Tibial nerve (tissue), 4 donors: ENCODE data around the gene SDK2. TPM values are rescaled to one million over a fixed set of nuclear protein-coding genes. Genes with fewer than 3 reads are reported as not detected.

Source experiments
- DNase-seq, 2 donors: peaks; one replicate each; pipeline ENCODE4 v3.0.0-alpha.2; 2019; ENCODE audit warnings: low spot score in 2 of 2
- H3K27ac ChIP-seq, 4 donors: fragments of 200-600 bp; sonication (generic) in 3 of 4; one replicate each; pipeline ENCODE4 v1.5.1; 2017 to 2019; ENCODE audit warnings: mild to moderate bottlenecking in 1 of 4
- H3K27me3 ChIP-seq, 2 donors: fragments of 200-600 bp; sonication (generic) in 1 of 2; one replicate each; pipeline versions ENCODE4 v1.5.1 to v1.6.0; 2017 to 2019
- H3K36me3 ChIP-seq, 3 donors: fragments of 200-600 bp; sonication (generic); one replicate each; pipeline ENCODE4 v1.5.1; 2018 to 2019
- H3K4me1 ChIP-seq, 4 donors: fragments of 200-600 bp; sonication (generic) in 3 of 4; one replicate each; pipeline ENCODE4 v1.5.1; 2017 to 2019
- H3K4me3 ChIP-seq, 4 donors: fragments of 200-600 bp; sonication (generic) in 3 of 4; one replicate each; pipeline ENCODE4 v1.5.1; 2017 to 2019; ENCODE audit warnings: mild to moderate bottlenecking in 1 of 4, moderate library complexity in 1 of 4
- H3K9me3 ChIP-seq, 4 donors: fragments of 200-600 bp; sonication (generic) in 3 of 4; one replicate each; pipeline ENCODE4 v1.5.1; 2017 to 2019
- EP300 ChIP-seq, 2 donors: sonication (generic); formaldehyde crosslinking; IDR thresholded peaks; one replicate each; pipeline ENCODE4 v1.6.1; 2017; ENCODE audit warnings: antibody characterized with exemption in 2 of 2, mild to moderate bottlenecking in 1 of 2
- POLR2A ChIP-seq, 2 donors: fragments of 450-650 bp; IDR thresholded peaks; one replicate each; pipeline ENCODE4 v1.6.1; 2017; ENCODE audit warnings: antibody characterized with exemption in 2 of 2, mild to moderate bottlenecking in 2 of 2, moderate library complexity in 2 of 2
- WGBS, 2 donors: methylation state at CpG; one replicate each; pipeline ENCODE4 v1.1.5; 2018; 5-methylcytosine and 5-hydroxymethylcytosine counted together
- total RNA-seq, 4 donors: library from RNA; depleted of rRNA; stranded (reverse); fragments of >200 nt; gene quantifications; one replicate each; pipeline ENCODE4 v1.1.0, GENCODE V29; 2016
- TF ChIP-seq, protein P1 (sequence below), 5 experiments: fragments of 200-600 bp in 3 of 5; fragments of 450-650 bp in 2 of 5; sonication (generic) in 3 of 5; IDR thresholded peaks; one replicate each; pipeline ENCODE4 v1.5.1; 2016 to 2019; ENCODE audit warnings: antibody characterized with exemption in 5 of 5, mild to moderate bottlenecking in 3 of 5, moderate library complexity in 2 of 5

The SDK2 gene
- total RNA-seq, 4 donors from 2014 or later, result 3.1 to 6.3 (median 4.6) TPM

DNA sequence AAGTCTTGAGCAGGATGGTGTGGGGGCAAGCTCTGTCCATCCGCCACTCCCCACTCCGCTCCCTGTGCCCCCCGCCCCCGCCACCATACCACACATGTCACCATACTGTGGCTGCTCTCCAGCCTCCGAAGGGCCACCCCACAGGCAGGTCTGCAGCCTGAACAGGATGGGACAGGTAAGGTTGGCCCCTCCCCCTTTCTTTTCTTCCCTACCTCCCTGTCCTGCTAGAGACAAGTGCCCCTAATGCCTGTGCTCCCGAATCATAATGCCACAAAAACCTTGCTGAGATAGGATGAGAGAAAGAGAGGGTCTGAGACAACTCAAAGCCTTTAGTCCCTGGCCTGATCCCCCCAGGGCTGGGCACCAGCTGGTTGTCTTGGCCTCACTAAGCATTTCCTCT is 84.7 kb downstream of the SDK2 start:
- DNase-seq, result no peak
- no peaks in the 10 kb centered on the region for H3K9me3 ChIP-seq
- TF ChIP-seq POLR2A (IDR thresholded peaks at IDR 0.05) (no peak), EP300 (IDR thresholded peaks at IDR 0.05) (no peak)
- TF ChIP-seq, protein P1, sequence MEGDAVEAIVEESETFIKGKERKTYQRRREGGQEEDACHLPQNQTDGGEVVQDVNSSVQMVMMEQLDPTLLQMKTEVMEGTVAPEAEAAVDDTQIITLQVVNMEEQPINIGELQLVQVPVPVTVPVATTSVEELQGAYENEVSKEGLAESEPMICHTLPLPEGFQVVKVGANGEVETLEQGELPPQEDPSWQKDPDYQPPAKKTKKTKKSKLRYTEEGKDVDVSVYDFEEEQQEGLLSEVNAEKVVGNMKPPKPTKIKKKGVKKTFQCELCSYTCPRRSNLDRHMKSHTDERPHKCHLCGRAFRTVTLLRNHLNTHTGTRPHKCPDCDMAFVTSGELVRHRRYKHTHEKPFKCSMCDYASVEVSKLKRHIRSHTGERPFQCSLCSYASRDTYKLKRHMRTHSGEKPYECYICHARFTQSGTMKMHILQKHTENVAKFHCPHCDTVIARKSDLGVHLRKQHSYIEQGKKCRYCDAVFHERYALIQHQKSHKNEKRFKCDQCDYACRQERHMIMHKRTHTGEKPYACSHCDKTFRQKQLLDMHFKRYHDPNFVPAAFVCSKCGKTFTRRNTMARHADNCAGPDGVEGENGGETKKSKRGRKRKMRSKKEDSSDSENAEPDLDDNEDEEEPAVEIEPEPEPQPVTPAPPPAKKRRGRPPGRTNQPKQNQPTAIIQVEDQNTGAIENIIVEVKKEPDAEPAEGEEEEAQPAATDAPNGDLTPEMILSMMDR (IDR thresholded peaks at IDR 0.05), result no peak
- no peaks in the 10 kb centered on the region for H3K27me3 ChIP-seq
- H3K4me3 ChIP-seq, result no peak overlapping the region
- H3K27ac ChIP-seq, result no peak overlapping the region
- H3K36me3 ChIP-seq, result no peaks in the 10 kb centered on the region
- 85 to 90% methylated on average over 5 to 6 of the region's 6 CpGs for WGBS, 2 donors
- H3K4me1 ChIP-seq, result no peaks in the 10 kb centered on the region

DNA sequence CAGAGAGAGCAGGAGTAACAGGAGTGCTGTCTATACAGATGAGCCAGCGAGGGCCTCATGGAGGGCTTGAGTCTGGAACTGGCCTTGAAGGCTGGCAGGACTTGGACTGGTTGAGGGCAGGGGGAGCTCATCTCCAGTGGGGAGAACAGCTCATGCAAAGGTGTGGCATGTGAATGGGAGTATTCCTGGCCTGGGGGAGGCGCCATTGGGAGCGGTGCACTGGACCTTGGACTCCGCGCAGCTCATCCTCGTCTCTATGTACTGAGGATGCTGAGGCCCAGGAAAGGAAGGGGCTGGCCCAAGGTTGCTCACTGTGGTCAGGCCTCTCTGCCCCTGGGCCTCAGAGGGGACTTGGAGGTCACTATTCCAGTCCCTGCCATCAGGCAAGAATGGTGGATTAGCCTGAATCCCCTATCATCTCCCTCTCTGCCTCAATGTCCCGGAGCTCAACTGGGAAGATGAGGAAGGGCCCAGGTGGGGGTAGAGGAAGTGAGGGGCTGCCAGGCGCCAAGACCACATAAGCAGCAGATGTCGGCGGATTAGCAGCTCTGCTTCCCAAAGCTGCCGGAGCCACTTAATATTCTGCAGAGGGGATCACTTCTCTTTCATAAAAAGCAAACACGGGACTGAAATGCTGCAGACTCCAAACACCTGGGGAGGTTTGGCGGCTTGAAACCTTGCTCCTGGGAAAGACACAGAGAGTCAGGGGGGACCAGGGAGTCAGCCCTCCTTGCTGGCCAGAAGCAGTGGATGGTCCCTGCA is 88.9 kb downstream of the SDK2 start:
- no peak for TF ChIP-seq POLR2A (IDR thresholded peaks at IDR 0.05)
- TF ChIP-seq EP300 (IDR thresholded peaks at IDR 0.05), result no peak
- TF ChIP-seq, protein P1 (IDR thresholded peaks at IDR 0.05), result no peak
- H3K36me3 ChIP-seq, result no peaks in the 10 kb centered on the region
- 73 to 84% methylated on average over 13 of the region's 13 CpGs for WGBS, 2 donors
- no peaks in the 10 kb centered on the region for H3K27me3 ChIP-seq
- no peaks in the 10 kb centered on the region for H3K9me3 ChIP-seq
- H3K27ac ChIP-seq, result no peak overlapping the region
- H3K4me3 ChIP-seq, result no peak overlapping the region
- DNase-seq, result no peak
- peaks cover 0 to 6% (median 2%) of the 10 kb centered on the region in 4 donors for H3K4me1 ChIP-seq

DNA sequence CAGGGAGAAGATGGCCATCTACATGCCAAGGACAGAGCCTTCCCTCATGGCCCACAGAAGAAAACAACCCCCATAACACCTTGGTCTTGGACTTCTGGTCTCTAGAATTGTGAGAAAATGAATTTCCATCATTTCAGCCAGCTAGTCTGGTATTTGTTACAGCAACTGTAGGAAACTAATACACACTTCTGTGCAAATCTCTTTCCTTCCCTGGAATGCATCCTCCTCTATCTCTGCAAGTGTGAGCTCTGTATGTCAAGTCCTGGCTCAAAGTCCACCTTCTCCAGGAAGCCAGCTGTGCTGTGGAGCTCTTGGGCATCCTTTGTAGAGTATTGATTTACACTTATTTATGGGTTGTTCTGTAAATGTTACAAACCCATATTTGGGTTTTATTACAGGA is 89.7 kb downstream of the SDK2 start:
- Histone ChIP-seq H3K4me1 (peaks cover 0 to 6% (median 2%) of the 10 kb centered on the region in 4 donors), H3K9me3 (no peaks in the 10 kb centered on the region), H3K27me3 (no peaks in the 10 kb centered on the region), H3K36me3 (no peaks in the 10 kb centered on the region), H3K4me3 (no peak overlapping the region), H3K27ac (no peak overlapping the region)
- no peak for DNase-seq
- no peak for TF ChIP-seq EP300 (IDR thresholded peaks at IDR 0.05)
- no peak for TF ChIP-seq POLR2A (IDR thresholded peaks at IDR 0.05)
- TF ChIP-seq, protein P1 (IDR thresholded peaks at IDR 0.05), result no peak

DNA sequence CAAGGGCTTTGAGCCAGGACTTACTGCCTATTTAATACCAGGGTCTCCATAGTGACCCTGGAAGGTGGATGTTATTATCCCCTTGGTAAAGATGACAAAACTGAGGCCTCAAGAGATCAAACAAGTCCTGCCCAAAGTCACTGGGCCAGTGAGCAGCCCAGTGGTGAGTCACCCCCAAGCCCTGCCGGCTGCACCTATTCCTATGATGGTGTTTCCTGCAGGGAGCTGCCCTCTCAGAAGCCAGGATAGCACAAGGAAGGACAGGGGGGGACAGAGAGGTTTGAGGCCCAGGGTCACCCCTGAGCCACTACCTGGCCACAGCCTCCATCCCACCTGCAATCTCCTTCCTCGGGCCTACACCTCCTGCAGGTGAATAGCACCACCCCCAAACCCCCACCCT is 90.9 kb downstream of the SDK2 start:
- H3K27me3 ChIP-seq, result no peaks in the 10 kb centered on the region
- no peak for DNase-seq
- H3K9me3 ChIP-seq, result no peaks in the 10 kb centered on the region
- H3K4me1 ChIP-seq, result peaks cover 0 to 15% (median 2%) of the 10 kb centered on the region in 4 donors
- TF ChIP-seq, protein P1 (IDR thresholded peaks at IDR 0.05), result no peak
- TF ChIP-seq EP300 (IDR thresholded peaks at IDR 0.05) (no peak), POLR2A (IDR thresholded peaks at IDR 0.05) (no peak)
- no peak overlapping the region for H3K4me3 ChIP-seq
- H3K27ac ChIP-seq, result no peak overlapping the region
- H3K36me3 ChIP-seq, result no peaks in the 10 kb centered on the region
- WGBS, 2 donors, result 75 to 100% methylated on average over 2 of the region's 2 CpGs

DNA sequence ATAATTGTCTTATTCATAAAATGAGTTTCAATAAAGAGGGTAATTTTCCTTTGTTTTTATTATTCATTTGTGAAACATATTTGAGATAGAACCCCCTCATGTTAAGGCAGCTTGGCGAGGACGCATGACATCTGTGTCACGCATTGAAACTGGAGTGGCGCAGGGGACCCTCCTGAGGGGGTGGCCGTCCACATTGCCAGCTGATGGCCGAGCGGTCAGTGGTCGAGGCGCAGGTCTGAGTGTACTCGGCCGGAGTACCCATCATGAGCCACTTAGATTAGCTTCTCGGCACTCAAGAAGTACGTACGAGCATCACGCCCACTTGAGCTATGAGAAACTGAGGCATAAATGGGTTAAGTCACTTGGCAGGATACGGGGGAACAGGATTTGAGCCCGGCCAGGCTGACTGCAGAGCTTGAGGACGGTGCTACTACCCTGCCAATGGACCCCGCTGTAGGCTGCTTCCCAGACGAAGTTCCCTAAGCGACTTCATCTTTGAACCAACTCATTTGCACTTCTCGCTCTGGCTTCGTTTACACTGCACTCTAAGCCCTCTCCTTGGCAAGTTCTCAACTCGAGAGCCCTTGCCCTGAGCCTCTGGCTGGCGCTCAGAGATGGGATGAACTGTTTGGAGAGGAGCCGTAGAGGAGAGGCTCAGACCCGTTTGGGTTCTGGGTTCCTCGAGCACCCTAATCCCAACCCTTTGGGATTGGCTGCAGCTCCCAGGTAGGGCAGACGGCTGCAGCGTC is 91.8 kb downstream of the SDK2 start:
- Histone ChIP-seq H3K4me1 (peaks cover 0 to 16% (median 2%) of the 10 kb centered on the region in 4 donors), H3K27ac (no peak overlapping the region), H3K9me3 (no peaks in the 10 kb centered on the region), H3K36me3 (no peaks in the 10 kb centered on the region), H3K4me3 (peak overlapping the region in 2 of 4 donors; percentile 4 to 27), H3K27me3 (no peaks in the 10 kb centered on the region)
- TF ChIP-seq, protein P1 (IDR thresholded peaks at IDR 0.05), result no peak
- TF ChIP-seq POLR2A (IDR thresholded peaks at IDR 0.05) (no peak), EP300 (IDR thresholded peaks at IDR 0.05) (no peak)
- DNase-seq, result no peak
- WGBS, 2 donors, result 59 to 62% methylated on average over 30 of the region's 30 CpGs
